Liver (tissue), 9 donors: ENCODE measurements around the gene NCOR1. TPM values are rescaled to one million over a fixed set of nuclear protein-coding genes. Genes with fewer than 3 reads are reported as not detected.
A peak's percentile ranks its signal among the peaks of the same experiment; 100 is the strongest.

ENCODE experiments used
- DNase-seq: peaks from one replicate; pipeline ENCODE4 v3.0.0-alpha.2; 2017; ENCODE audit warnings: low spot score
- H3K27ac ChIP-seq, 2 donors: one replicate each; pipeline ENCODE4 v1.7.0; 2013; ENCODE audit warnings: inconsistent platforms in 2 of 2, low read length in 2 of 2, control low read depth in 1 of 2, low read depth in 1 of 2, mild to moderate bottlenecking in 1 of 2
- H3K27me3 ChIP-seq, 4 donors: one replicate each; pipeline versions ENCODE4 v1.6.1 to v1.7.0; 2013; ENCODE audit warnings: low read length in 3 of 4, inconsistent platforms in 1 of 4, mild to moderate bottlenecking in 1 of 4, moderate library complexity in 1 of 4; ENCODE audit not compliant: control insufficient read depth in 4 of 4, insufficient read depth in 4 of 4
- H3K36me3 ChIP-seq, 4 donors: one replicate each; pipeline versions ENCODE4 v1.6.1 to v1.7.0; 2013; ENCODE audit warnings: low read length in 3 of 4, mild to moderate bottlenecking in 3 of 4, low read depth in 1 of 4, moderate library complexity in 1 of 4; ENCODE audit not compliant: control insufficient read depth in 4 of 4, insufficient read depth in 3 of 4
- H3K4me1 ChIP-seq, 4 donors: one replicate each; pipeline versions ENCODE4 v1.6.1 to v1.7.0; 2013; ENCODE audit warnings: low read length in 3 of 4, mild to moderate bottlenecking in 3 of 4, moderate library complexity in 1 of 4; ENCODE audit not compliant: control insufficient read depth in 4 of 4, insufficient read depth in 4 of 4
- H3K4me3 ChIP-seq, 3 donors: one replicate each; pipeline versions ENCODE4 v1.6.1 to v1.7.0; 2013; ENCODE audit warnings: low read length in 3 of 3, control low read depth in 1 of 3, low read depth in 1 of 3, mild to moderate bottlenecking in 1 of 3
- H3K9ac ChIP-seq, 2 donors: one replicate each; pipeline ENCODE4 v1.7.0; 2013; ENCODE audit warnings: low read length in 2 of 2, mild to moderate bottlenecking in 2 of 2, moderate library complexity in 2 of 2, control low read depth in 1 of 2, low read depth in 1 of 2
- H3K9me3 ChIP-seq, 4 donors: one replicate each; pipeline versions ENCODE4 v1.6.1 to v1.7.0; 2013; ENCODE audit warnings: low read length in 3 of 4; ENCODE audit not compliant: control insufficient read depth in 4 of 4
- FOXA1 ChIP-seq: IDR thresholded peaks from 2 replicates; pipeline ENCODE4 v1.6.1; 2016; ENCODE audit warnings: antibody characterized with exemption
- GABPA ChIP-seq, 2 donors: IDR thresholded peaks in 1 of 2; conservative IDR thresholded peaks in 1 of 2; 2 replicates each; pipeline ENCODE4 v1.6.1; 2016; ENCODE audit warnings: antibody characterized with exemption in 2 of 2, mild to moderate bottlenecking in 1 of 2, moderate library complexity in 1 of 2
- HNF4A ChIP-seq, 2 donors: conservative IDR thresholded peaks; 2 replicates each; pipeline ENCODE4 v1.6.1; 2016; ENCODE audit warnings: antibody characterized with exemption in 2 of 2, mild to moderate bottlenecking in 2 of 2
- HNF4G ChIP-seq: IDR thresholded peaks from 2 replicates; pipeline ENCODE4 v1.6.1; 2016; ENCODE audit warnings: antibody characterized with exemption
- NR2F2 ChIP-seq: IDR thresholded peaks from 2 replicates; pipeline ENCODE4 v1.6.1; 2016; ENCODE audit warnings: antibody characterized with exemption
- RAD21 ChIP-seq, 2 donors: IDR thresholded peaks; 2 replicates each; pipeline ENCODE4 v1.6.1; 2016; ENCODE audit warnings: antibody characterized with exemption in 2 of 2, mild to moderate bottlenecking in 2 of 2
- RXRA ChIP-seq, 2 donors: IDR thresholded peaks; 2 replicates each; pipeline ENCODE4 v1.6.1; 2017 to 2018; ENCODE audit warnings: antibody characterized with exemption in 2 of 2, mild to moderate bottlenecking in 1 of 2
- SP1 ChIP-seq: IDR thresholded peaks from 2 replicates; pipeline ENCODE4 v1.6.1; 2018; ENCODE audit warnings: antibody characterized with exemption, mild to moderate bottlenecking
- TAF1 ChIP-seq: conservative IDR thresholded peaks from 2 replicates; pipeline ENCODE4 v1.6.1; 2016; ENCODE audit warnings: antibody characterized with exemption, mild to moderate bottlenecking
- WGBS: extraction: QIAGEN DNeasy Blood & Tissue Kit; methylation state at CpG from one replicate; pipeline ENCODE4 v1.1.7; 2013; 5-methylcytosine and 5-hydroxymethylcytosine counted together
- polyA plus RNA-seq, 2 donors: library from polyadenylated mRNA; stranded (reverse) in 1 of 2; unstranded in 1 of 2; fragments of 200-250 nt in 1 of 2; fragments of >200 nt in 1 of 2; fragmentation: Nextera tagmentation in 1 of 2; extraction: Ambion mirVana in 1 of 2; gene quantifications; one replicate each; pipeline versions ENCODE4 v1.2.1 to v1.2.3, GENCODE V29; 2013 to 2015
- total RNA-seq, 2 donors: library from RNA; depleted of rRNA; stranded (reverse); fragments of >200 nt; gene quantifications; one replicate each; pipeline ENCODE4 v1.2.3, GENCODE V29; 2014
- TF ChIP-seq, protein P1 (sequence below): IDR thresholded peaks from 2 replicates; pipeline ENCODE4 v1.6.1; 2016; ENCODE audit warnings: antibody characterized with exemption
- TF ChIP-seq, protein P2 (sequence below): IDR thresholded peaks from 2 replicates; pipeline ENCODE4 v1.6.1; 2016; ENCODE audit warnings: antibody characterized with exemption
- TF ChIP-seq, protein P3 (sequence below): fragments of 150-350 bp; IDR thresholded peaks from 2 replicates; pipeline ENCODE4 v1.5.1; 2017; ENCODE audit warnings: improper control_type of control experiment, low read depth, low read length; ENCODE audit not compliant: missing input control
- TF ChIP-seq, protein P4 (sequence below): IDR thresholded peaks from 2 replicates; pipeline ENCODE4 v1.6.1; 2016; ENCODE audit warnings: antibody characterized with exemption, mild to moderate bottlenecking
- donor health status: healthy.
- donor health status: healthy.
- donor health status: healthy.
- donor health status: healthy.
- donor health status: healthy.

NCOR1 gene
- total and polyA plus RNA-seq, 4 donors = 23.6 to 94.8 (median 77.0) TPM

DNA sequence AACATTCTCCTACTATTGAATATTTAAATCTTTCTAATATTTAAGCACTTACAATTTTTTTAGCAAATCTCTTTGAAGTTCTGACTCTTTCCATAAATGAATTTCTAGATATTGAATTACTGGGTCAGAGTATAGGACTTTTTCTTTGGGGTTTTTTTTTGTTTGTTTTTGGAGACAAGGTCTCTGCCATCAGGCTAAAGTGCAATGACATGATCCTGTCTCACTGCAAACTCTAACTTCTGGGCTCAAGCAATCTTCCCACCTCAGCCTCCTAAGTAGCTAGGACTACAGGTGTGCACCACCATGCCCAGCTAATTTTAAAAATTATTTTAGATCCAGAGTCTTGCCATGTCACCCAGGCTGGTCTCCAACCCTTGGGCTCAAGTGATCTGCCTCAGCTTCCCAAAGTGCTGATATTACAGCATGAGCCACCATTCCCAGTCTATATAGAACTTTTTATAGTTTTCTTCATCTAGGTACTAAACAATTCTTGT, 26.6 kb upstream of the NCOR1 start:
- DNase-seq = no peak
- H3K27me3 ChIP-seq = no peaks in the 10 kb centered on the region
- TF ChIP-seq HNF4A (conservative IDR thresholded peaks at IDR 0.05) = peak; percentile 22 to 52
- TF ChIP-seq NR2F2 = no peak
- no peaks in the 10 kb centered on the region for H3K36me3 ChIP-seq
- H3K9me3 ChIP-seq = no peaks in the 10 kb centered on the region
- H3K4me3 ChIP-seq = no peak overlapping the region
- peaks cover 0 to 2% (median under 1%) of the 10 kb centered on the region in 4 donors for H3K4me1 ChIP-seq
- no peak overlapping the region for H3K9ac ChIP-seq
- no peak overlapping the region for H3K27ac ChIP-seq

DNA sequence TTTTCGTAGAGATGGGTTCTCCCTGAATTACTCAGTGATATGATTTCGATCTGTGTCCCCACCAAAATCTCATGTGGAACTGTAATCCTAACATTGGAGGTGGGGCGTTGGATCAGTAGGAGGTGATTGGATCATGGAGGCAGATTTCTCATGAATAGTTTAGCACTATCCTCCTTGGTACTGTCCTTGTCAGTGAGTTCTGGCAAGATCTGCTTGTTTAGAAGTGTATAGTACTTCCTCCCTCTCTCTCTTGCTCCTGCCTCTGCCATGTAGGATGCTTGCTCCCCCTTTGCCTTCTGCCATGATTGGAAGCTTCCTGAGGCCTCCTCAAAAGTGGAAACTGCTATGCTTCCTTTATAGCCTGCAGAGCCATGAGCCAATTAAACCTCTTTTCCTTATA, 24.6 kb upstream of the NCOR1 start:
- TF ChIP-seq HNF4G (no peak), RAD21 (IDR thresholded peaks at IDR 0.05) (no peak), GABPA (IDR thresholded peaks at IDR 0.05 in 1 of 2, conservative IDR thresholded peaks at IDR 0.05 in 1 of 2) (no peak), TAF1 (no peak), RXRA (IDR thresholded peaks at IDR 0.05) (no peak), SP1 (no peak), FOXA1 (no peak)
- TF ChIP-seq, protein P1, sequence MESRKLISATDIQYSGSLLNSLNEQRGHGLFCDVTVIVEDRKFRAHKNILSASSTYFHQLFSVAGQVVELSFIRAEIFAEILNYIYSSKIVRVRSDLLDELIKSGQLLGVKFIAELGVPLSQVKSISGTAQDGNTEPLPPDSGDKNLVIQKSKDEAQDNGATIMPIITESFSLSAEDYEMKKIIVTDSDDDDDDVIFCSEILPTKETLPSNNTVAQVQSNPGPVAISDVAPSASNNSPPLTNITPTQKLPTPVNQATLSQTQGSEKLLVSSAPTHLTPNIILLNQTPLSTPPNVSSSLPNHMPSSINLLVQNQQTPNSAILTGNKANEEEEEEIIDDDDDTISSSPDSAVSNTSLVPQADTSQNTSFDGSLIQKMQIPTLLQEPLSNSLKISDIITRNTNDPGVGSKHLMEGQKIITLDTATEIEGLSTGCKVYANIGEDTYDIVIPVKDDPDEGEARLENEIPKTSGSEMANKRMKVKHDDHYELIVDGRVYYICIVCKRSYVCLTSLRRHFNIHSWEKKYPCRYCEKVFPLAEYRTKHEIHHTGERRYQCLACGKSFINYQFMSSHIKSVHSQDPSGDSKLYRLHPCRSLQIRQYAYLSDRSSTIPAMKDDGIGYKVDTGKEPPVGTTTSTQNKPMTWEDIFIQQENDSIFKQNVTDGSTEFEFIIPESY = no peak
- TF ChIP-seq, protein P2, sequence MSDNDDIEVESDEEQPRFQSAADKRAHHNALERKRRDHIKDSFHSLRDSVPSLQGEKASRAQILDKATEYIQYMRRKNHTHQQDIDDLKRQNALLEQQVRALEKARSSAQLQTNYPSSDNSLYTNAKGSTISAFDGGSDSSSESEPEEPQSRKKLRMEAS = no peak
- TF ChIP-seq, protein P3, sequence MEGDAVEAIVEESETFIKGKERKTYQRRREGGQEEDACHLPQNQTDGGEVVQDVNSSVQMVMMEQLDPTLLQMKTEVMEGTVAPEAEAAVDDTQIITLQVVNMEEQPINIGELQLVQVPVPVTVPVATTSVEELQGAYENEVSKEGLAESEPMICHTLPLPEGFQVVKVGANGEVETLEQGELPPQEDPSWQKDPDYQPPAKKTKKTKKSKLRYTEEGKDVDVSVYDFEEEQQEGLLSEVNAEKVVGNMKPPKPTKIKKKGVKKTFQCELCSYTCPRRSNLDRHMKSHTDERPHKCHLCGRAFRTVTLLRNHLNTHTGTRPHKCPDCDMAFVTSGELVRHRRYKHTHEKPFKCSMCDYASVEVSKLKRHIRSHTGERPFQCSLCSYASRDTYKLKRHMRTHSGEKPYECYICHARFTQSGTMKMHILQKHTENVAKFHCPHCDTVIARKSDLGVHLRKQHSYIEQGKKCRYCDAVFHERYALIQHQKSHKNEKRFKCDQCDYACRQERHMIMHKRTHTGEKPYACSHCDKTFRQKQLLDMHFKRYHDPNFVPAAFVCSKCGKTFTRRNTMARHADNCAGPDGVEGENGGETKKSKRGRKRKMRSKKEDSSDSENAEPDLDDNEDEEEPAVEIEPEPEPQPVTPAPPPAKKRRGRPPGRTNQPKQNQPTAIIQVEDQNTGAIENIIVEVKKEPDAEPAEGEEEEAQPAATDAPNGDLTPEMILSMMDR = no peak
- TF ChIP-seq, protein P4, sequence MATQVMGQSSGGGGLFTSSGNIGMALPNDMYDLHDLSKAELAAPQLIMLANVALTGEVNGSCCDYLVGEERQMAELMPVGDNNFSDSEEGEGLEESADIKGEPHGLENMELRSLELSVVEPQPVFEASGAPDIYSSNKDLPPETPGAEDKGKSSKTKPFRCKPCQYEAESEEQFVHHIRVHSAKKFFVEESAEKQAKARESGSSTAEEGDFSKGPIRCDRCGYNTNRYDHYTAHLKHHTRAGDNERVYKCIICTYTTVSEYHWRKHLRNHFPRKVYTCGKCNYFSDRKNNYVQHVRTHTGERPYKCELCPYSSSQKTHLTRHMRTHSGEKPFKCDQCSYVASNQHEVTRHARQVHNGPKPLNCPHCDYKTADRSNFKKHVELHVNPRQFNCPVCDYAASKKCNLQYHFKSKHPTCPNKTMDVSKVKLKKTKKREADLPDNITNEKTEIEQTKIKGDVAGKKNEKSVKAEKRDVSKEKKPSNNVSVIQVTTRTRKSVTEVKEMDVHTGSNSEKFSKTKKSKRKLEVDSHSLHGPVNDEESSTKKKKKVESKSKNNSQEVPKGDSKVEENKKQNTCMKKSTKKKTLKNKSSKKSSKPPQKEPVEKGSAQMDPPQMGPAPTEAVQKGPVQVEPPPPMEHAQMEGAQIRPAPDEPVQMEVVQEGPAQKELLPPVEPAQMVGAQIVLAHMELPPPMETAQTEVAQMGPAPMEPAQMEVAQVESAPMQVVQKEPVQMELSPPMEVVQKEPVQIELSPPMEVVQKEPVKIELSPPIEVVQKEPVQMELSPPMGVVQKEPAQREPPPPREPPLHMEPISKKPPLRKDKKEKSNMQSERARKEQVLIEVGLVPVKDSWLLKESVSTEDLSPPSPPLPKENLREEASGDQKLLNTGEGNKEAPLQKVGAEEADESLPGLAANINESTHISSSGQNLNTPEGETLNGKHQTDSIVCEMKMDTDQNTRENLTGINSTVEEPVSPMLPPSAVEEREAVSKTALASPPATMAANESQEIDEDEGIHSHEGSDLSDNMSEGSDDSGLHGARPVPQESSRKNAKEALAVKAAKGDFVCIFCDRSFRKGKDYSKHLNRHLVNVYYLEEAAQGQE = no peak
- H3K4me1 ChIP-seq = peaks cover 0 to 2% (median 0%) of the 10 kb centered on the region in 4 donors
- WGBS = over 99% methylated on average over 3 of the region's 3 CpGs
- no peak for DNase-seq
- no peak overlapping the region for H3K4me3 ChIP-seq
- H3K36me3 ChIP-seq = no peaks in the 10 kb centered on the region
- H3K9me3 ChIP-seq = no peaks in the 10 kb centered on the region
- H3K27me3 ChIP-seq = no peaks in the 10 kb centered on the region
- H3K27ac ChIP-seq = no peak overlapping the region
- H3K9ac ChIP-seq = no peak overlapping the region
